Measurements from ENCODE around the gene DHDH. TPM values are rescaled to one million over a fixed set of nuclear protein-coding genes. Genes with fewer than 3 reads are reported as not detected.
A peak's percentile ranks its signal among the peaks of the same experiment; 100 is the strongest.

The DHDH gene
- total and polyA plus RNA-seq, 2 of the 13 experiments (the other 11 are each of a cell fraction or from before 2014, with no cell fraction given) = 0.13 to 0.91 TPM

GRCh38 chr19:48962029-48962848 is 28.7 kb downstream of the DHDH start (continued):
- 0 out of 2 replicates have a peak, but pooled peaks have one; percentile 12 for TF ChIP-seq SIX4 (CRISPR knock-in tag; IDR thresholded peaks at IDR 0.05)
- TF ChIP-seq PHB2 (IDR thresholded peaks at IDR 0.05; ENCODE audit: partially characterized antibody) = no peak
- peak; percentile 94 for TF ChIP-seq ZNF687 (CRISPR knock-in tag; IDR thresholded peaks at IDR 0.05)
- TF ChIP-seq ZNF362 (CRISPR knock-in tag; IDR thresholded peaks at IDR 0.05; ENCODE audit: borderline replicate concordance) = peak; percentile 45
- no peak for TF ChIP-seq FOXO4 (CRISPR knock-in tag; conservative IDR thresholded peaks at IDR 0.05)
- TF ChIP-seq ZBTB21 (CRISPR knock-in tag; IDR thresholded peaks at IDR 0.05) = peak; percentile 23; the same call in 1 of the 2 replicates
- no peak; the same call in 1 of the 2 replicates for TF ChIP-seq AKNA (CRISPR knock-in tag; IDR thresholded peaks at IDR 0.05; ENCODE audit: borderline replicate concordance)
- TF ChIP-seq STAT5B (CRISPR knock-in tag; IDR thresholded peaks at IDR 0.05) = peak; percentile 76; the same call in 1 of the 2 replicates
- TF ChIP-seq ZBTB38 (CRISPR knock-in tag; IDR thresholded peaks at IDR 0.05) = peak; percentile 87
- TF ChIP-seq SIX1 (CRISPR knock-in tag; IDR thresholded peaks at IDR 0.05; ENCODE audit: borderline replicate concordance) = no peak
- peak; percentile 93 for TF ChIP-seq TFAP4 (IDR thresholded peaks at IDR 0.05; ENCODE audit: borderline replicate concordance, low read depth)
- peak; percentile 82 for TF ChIP-seq BORCS8-MEF2B (CRISPR knock-in tag; IDR thresholded peaks at IDR 0.05)
- no peak for TF ChIP-seq ZNF879 (CRISPR knock-in tag; IDR thresholded peaks at IDR 0.05)
